Measurements from ENCODE around the gene PRR12. TPM values are rescaled to one million over a fixed set of nuclear protein-coding genes. Genes with fewer than 3 reads are reported as not detected.

Gene PRR12
- total RNA-seq, 1 experiment from 2014 or later = 40.4 TPM

DNA sequence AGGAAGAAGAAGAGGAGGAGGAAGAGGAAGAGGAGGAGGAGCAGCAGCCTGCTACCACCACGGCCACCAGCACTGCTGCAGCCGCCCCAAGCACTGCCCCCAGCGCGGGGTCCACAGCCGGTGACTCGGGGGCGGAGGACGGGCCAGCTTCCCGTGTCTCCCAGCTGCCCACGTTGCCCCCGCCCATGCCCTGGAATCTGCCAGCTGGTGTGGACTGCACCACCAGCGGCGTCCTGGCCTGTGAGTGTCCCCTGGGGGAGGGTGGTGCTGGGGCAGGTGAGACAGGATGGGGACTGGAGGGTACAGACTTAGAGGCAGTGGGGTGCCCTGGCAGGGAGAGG, 62.5 kb downstream of the PRR12 start:
- no peak overlapping the region for H3K4me3 ChIP-seq
- H3K9me2 ChIP-seq (ENCODE audit: insufficient read depth) = no peaks in the 10 kb centered on the region
- H3K36me3 ChIP-seq (ENCODE audit: low read depth) = peaks cover 21% of the 10 kb centered on the region; the same call in 1 of the 2 replicates
- peaks cover 16% of the 10 kb centered on the region; the same call in 1 of the 2 replicates for H3K79me2 ChIP-seq (ENCODE audit: low read depth)
- no peak for DNase-seq
- TF ChIP-seq EZH2 (IDR thresholded peaks at IDR 0.05; ENCODE audit: low read depth) = no peak
- TF ChIP-seq CTCF (conservative IDR thresholded peaks at IDR 0.05) = no peak
- POLR2A ChIA-PET (ENCODE audit: unreplicated experiment) = no interaction called here
- H3K4me2 ChIP-seq = no peak overlapping the region
- H3K4me1 ChIP-seq (replicated peaks; ENCODE audit: insufficient read depth) = no peaks in the 10 kb centered on the region
- no peak overlapping the region for H3K27ac ChIP-seq
- H3K9me3 ChIP-seq (ENCODE audit: insufficient read depth, low read depth) = no peaks in the 10 kb centered on the region
- peaks cover 17% of the 10 kb centered on the region; the same call in 1 of the 2 replicates for H3F3A ChIP-seq (ENCODE audit: insufficient read depth, low read depth)
- H2AFZ ChIP-seq = no peak overlapping the region
- H4K20me1 ChIP-seq (ENCODE audit: insufficient read depth) = peaks cover 40% of the 10 kb centered on the region
- CTCF ChIA-PET = no interaction called here
- H3K27me3 ChIP-seq (ENCODE audit: insufficient read depth, low read depth) = no peaks in the 10 kb centered on the region
- BruUV-seq (replicated peaks) = no TSS peak
- intact Hi-C loops (cut with micrococcal nuclease; ENCODE audit: unreplicated experiment) = no loop called here

DNA sequence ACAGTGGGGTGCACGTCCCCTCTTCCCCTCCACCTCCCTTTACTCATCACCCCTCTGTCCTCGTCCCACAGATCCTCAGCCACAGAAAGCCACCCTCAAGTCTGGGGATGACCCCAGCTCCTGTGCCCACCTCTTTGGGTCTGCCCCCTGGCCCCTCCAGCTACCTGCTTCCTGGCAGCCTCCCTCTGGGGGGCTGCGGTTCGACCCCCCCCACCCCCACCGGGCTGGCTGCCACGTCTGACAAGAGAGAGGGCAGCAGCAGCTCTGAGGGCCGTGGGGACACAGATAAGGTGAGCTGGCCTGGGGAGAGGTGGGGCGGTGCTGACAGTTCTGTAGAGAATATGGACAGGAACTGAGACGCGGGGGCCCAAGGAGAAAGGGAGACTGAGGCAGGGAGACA, 63.6 kb downstream of the PRR12 start:
- no TSS peak for BruUV-seq (replicated peaks)
- H4K20me1 ChIP-seq (ENCODE audit: insufficient read depth) = peaks cover 40% of the 10 kb centered on the region
- H3K27ac ChIP-seq = no peak overlapping the region
- ChIA-PET POLR2A (ENCODE audit: unreplicated experiment) (interaction anchor here (0.7 kb wide), 1 partner anchor 15 kb away, joined by 5 read pairs; the partner anchor contains the start of gene RRAS), CTCF (no interaction called here)
- no peak overlapping the region for H3K4me3 ChIP-seq
- H3K36me3 ChIP-seq (ENCODE audit: low read depth) = peaks cover 17% of the 10 kb centered on the region; the same call in 1 of the 2 replicates
- H3K9me2 ChIP-seq (ENCODE audit: insufficient read depth) = no peaks in the 10 kb centered on the region
- H3K79me2 ChIP-seq (ENCODE audit: low read depth) = peaks cover 8% of the 10 kb centered on the region; the same call in 1 of the 2 replicates
- H3K27me3 ChIP-seq (ENCODE audit: insufficient read depth, low read depth) = no peaks in the 10 kb centered on the region
- H2AFZ ChIP-seq = no peak overlapping the region
- no peaks in the 10 kb centered on the region for H3K4me1 ChIP-seq (replicated peaks; ENCODE audit: insufficient read depth)
- TF ChIP-seq CTCF (conservative IDR thresholded peaks at IDR 0.05) = no peak
- TF ChIP-seq EZH2 (IDR thresholded peaks at IDR 0.05; ENCODE audit: low read depth) = no peak
- intact Hi-C loops (cut with micrococcal nuclease; ENCODE audit: unreplicated experiment) = no loop called here
- peaks cover 21% of the 10 kb centered on the region for H3F3A ChIP-seq (ENCODE audit: insufficient read depth, low read depth)
- no peak overlapping the region for H3K4me2 ChIP-seq
- no peak for DNase-seq
- no peaks in the 10 kb centered on the region for H3K9me3 ChIP-seq (ENCODE audit: insufficient read depth, low read depth)

GRCh38 chr19:49655570-49656455, 64.8 kb downstream of the PRR12 start:
- H3K79me2 ChIP-seq (ENCODE audit: low read depth) = no peaks in the 10 kb centered on the region
- H3F3A ChIP-seq (ENCODE audit: insufficient read depth, low read depth) = peaks cover 33% of the 10 kb centered on the region
- intact Hi-C loops (cut with micrococcal nuclease; ENCODE audit: unreplicated experiment) = no loop called here
- CTCF ChIA-PET = no interaction called here
- H4K20me1 ChIP-seq (ENCODE audit: insufficient read depth) = peaks cover 41% of the 10 kb centered on the region
- BruUV-seq (replicated peaks) = no TSS peak
- no peaks in the 10 kb centered on the region for H3K9me2 ChIP-seq (ENCODE audit: insufficient read depth)
- TF ChIP-seq CTCF (conservative IDR thresholded peaks at IDR 0.05) (no peak), EZH2 (IDR thresholded peaks at IDR 0.05; ENCODE audit: low read depth) (no peak)
- no peak overlapping the region for H3K27ac ChIP-seq
- H3K4me3 ChIP-seq = no peak overlapping the region
- POLR2A ChIA-PET (ENCODE audit: unreplicated experiment) = no interaction called here
- H2AFZ ChIP-seq = no peak overlapping the region
- H3K27me3 ChIP-seq (ENCODE audit: insufficient read depth, low read depth) = no peaks in the 10 kb centered on the region
- no peaks in the 10 kb centered on the region; the same call in 1 of the 2 replicates for H3K4me1 ChIP-seq (replicated peaks; ENCODE audit: insufficient read depth)
- no peaks in the 10 kb centered on the region for H3K9me3 ChIP-seq (ENCODE audit: insufficient read depth, low read depth)
- no peak for DNase-seq
- H3K36me3 ChIP-seq (ENCODE audit: low read depth) = peaks cover 20% of the 10 kb centered on the region; the same call in 1 of the 2 replicates
- no peak overlapping the region for H3K4me2 ChIP-seq

Measured in PC-9 (cell line).